Thyroid gland (tissue), 4 donors: ENCODE results near the gene ST3GAL4. TPM values are rescaled to one million over a fixed set of nuclear protein-coding genes. Genes with fewer than 3 reads are reported as not detected.
A peak's percentile ranks its signal among the peaks of the same experiment; 100 is the strongest.

Experiments used
- DNase-seq, 2 donors: peaks; one replicate each; pipeline ENCODE4 v3.0.0-alpha.2; 2019
- H3K27ac ChIP-seq, 3 donors: fragments of 200-600 bp; sonication (generic); 1 replicate in 2 of 3; 2 replicates in 1 of 3; pipeline ENCODE4 v1.5.1; 2016 to 2019; ENCODE audit warnings: mild to moderate bottlenecking in 1 of 3, moderate library complexity in 1 of 3
- H3K27me3 ChIP-seq: fragments of 200-600 bp; sonication (generic); one replicate; pipeline ENCODE4 v1.5.1; 2019
- H3K36me3 ChIP-seq, 2 donors: fragments of 200-600 bp; sonication (generic); one replicate each; pipeline ENCODE4 v1.5.1; 2016 to 2019
- H3K4me1 ChIP-seq, 2 donors: fragments of 200-600 bp; sonication (generic); one replicate each; pipeline ENCODE4 v1.5.1; 2017 to 2019
- H3K4me3 ChIP-seq, 3 donors: fragments of 200-600 bp; sonication (generic); replicated peaks in 1 of 3; 1 replicate in 2 of 3; 2 replicates in 1 of 3; pipeline ENCODE4 v1.5.1; 2016; ENCODE audit warnings: mild to moderate bottlenecking in 1 of 3
- H3K9me3 ChIP-seq: fragments of 200-600 bp; sonication (generic); one replicate; pipeline ENCODE4 v1.5.1; 2017
- POLR2A ChIP-seq, 2 donors: fragments of 450-650 bp; IDR thresholded peaks; one replicate each; pipeline ENCODE4 v1.6.1; 2017; ENCODE audit warnings: antibody characterized with exemption in 2 of 2, mild to moderate bottlenecking in 2 of 2, moderate library complexity in 1 of 2
- WGBS, 2 donors: methylation state at CpG; one replicate each; pipeline ENCODE4 v1.1.5; 2017; 5-methylcytosine and 5-hydroxymethylcytosine counted together
- intact Hi-C: fragments of 100-400 bp; cut with DNase I; formaldehyde crosslinking; loops from one replicate; pipeline ENCODE4 v1.15.1; 2023
- total RNA-seq, 4 donors: library from RNA; depleted of rRNA; stranded (reverse); fragments of >200 nt; gene quantifications; one replicate each; pipeline ENCODE4 v1.2.3, GENCODE V29; 2016
- TF ChIP-seq, protein P1 (sequence below), 6 experiments: fragments of 200-600 bp in 3 of 6; fragments of 450-650 bp in 3 of 6; sonication (generic) in 3 of 6; IDR thresholded peaks; one replicate each; pipeline ENCODE4 v1.5.1; 2016 to 2019; ENCODE audit warnings: antibody characterized with exemption in 6 of 6, mild to moderate bottlenecking in 2 of 6, inconsistent platforms in 1 of 6, moderate library complexity in 1 of 6

Gene ST3GAL4
- total RNA-seq, 4 donors from 2014 or later: 5.3 to 33.9 (median 26.4) TPM

GRCh38 chr11:126414615-126415014 is 59.1 kb downstream of the ST3GAL4 start:
- Histone ChIP-seq H3K4me1 (peaks cover 17 to 36% of the 10 kb centered on the region in 2 donors), H3K4me3 (no peak overlapping the region), H3K9me3 (no peaks in the 10 kb centered on the region), H3K36me3 (no peaks in the 10 kb centered on the region), H3K27me3 (no peaks in the 10 kb centered on the region), H3K27ac (peak overlapping the region; percentile 29 to 70 (median 54))
- peak; percentile 32 to 33 for DNase-seq
- WGBS, 2 donors: 29 to 38% methylated on average over 5 of the region's 5 CpGs
- no peak for TF ChIP-seq POLR2A (IDR thresholded peaks at IDR 0.05)
- TF ChIP-seq, protein P1, sequence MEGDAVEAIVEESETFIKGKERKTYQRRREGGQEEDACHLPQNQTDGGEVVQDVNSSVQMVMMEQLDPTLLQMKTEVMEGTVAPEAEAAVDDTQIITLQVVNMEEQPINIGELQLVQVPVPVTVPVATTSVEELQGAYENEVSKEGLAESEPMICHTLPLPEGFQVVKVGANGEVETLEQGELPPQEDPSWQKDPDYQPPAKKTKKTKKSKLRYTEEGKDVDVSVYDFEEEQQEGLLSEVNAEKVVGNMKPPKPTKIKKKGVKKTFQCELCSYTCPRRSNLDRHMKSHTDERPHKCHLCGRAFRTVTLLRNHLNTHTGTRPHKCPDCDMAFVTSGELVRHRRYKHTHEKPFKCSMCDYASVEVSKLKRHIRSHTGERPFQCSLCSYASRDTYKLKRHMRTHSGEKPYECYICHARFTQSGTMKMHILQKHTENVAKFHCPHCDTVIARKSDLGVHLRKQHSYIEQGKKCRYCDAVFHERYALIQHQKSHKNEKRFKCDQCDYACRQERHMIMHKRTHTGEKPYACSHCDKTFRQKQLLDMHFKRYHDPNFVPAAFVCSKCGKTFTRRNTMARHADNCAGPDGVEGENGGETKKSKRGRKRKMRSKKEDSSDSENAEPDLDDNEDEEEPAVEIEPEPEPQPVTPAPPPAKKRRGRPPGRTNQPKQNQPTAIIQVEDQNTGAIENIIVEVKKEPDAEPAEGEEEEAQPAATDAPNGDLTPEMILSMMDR (IDR thresholded peaks at IDR 0.05): no peak
- intact Hi-C loops: no loop called here

GRCh38 chr11:126415128-126415527 is 59.6 kb downstream of the ST3GAL4 start:
- no peaks in the 10 kb centered on the region for H3K36me3 ChIP-seq
- peaks cover 17 to 36% of the 10 kb centered on the region in 2 donors for H3K4me1 ChIP-seq
- H3K9me3 ChIP-seq: no peaks in the 10 kb centered on the region
- H3K27ac ChIP-seq: peak overlapping the region; percentile 29 to 70 (median 54)
- intact Hi-C loops: no loop called here
- peak; percentile 32 for DNase-seq
- no peak for TF ChIP-seq POLR2A (IDR thresholded peaks at IDR 0.05)
- TF ChIP-seq, protein P1 (IDR thresholded peaks at IDR 0.05): no peak
- H3K4me3 ChIP-seq: no peak overlapping the region
- H3K27me3 ChIP-seq: no peaks in the 10 kb centered on the region
- WGBS, 2 donors: 58 to 70% methylated on average over 7 of the region's 7 CpGs

- peaks cover 17 to 36% of the 10 kb centered on the region in 2 donors for H3K4me1 ChIP-seq
- no peaks in the 10 kb centered on the region for H3K9me3 ChIP-seq
- TF ChIP-seq POLR2A (IDR thresholded peaks at IDR 0.05): no peak
- TF ChIP-seq, protein P1 (IDR thresholded peaks at IDR 0.05): no peak
- intact Hi-C loops: no loop called here
- peak overlapping the region in 1 of 3 donors; percentile 35 for H3K4me3 ChIP-seq
- H3K27ac ChIP-seq: peak overlapping the region; percentile 54 to 70 (median 61)
- 80 to 81% methylated on average over 14 to 19 of the region's 19 CpGs for WGBS, 2 donors
- H3K27me3 ChIP-seq: no peaks in the 10 kb centered on the region
- no peak for DNase-seq
- no peaks in the 10 kb centered on the region for H3K36me3 ChIP-seq
These were observed 60.4 kb downstream of the ST3GAL4 start for GRCh38 chr11:126415669-126416420.

DNA sequence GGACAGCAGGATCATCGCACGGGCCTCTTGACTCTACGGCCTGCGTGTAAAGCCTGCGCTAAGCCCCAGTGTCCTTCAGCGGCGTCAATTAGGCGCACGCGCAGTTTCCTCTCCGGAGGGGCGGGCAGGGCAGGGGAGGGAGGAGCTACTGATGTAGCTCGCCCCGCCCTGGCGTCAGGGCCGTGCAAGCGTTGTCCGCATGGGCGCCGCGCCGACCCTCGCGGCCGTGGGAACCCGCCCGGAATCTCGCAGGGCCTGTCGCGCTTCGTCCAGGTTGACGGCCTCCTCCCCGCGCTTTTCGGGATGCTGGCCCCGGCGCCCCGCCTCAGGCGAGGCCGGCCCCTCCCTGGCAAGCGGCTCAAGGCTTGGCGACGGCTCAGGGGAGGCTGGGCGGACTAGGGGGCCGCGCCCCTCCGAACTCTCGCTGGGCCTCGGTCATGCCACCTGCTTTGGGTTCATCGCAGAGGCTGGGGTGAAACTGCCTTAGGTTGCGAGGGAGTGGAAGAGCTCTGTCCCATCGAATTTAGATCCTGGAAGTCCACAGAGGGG is 61.1 kb downstream of the ST3GAL4 start:
- WGBS, 2 donors: 13 to 57% methylated on average over 2 to 10 of the region's 52 CpGs
- intact Hi-C loops: no loop called here
- Histone ChIP-seq H3K27ac (peak overlapping the region; percentile 54 to 70 (median 61)), H3K36me3 (no peaks in the 10 kb centered on the region), H3K4me3 (peak overlapping the region in 1 of 3 donors; percentile 35), H3K4me1 (peaks cover 17 to 36% of the 10 kb centered on the region in 2 donors), H3K27me3 (no peaks in the 10 kb centered on the region), H3K9me3 (no peaks in the 10 kb centered on the region)
- TF ChIP-seq POLR2A (IDR thresholded peaks at IDR 0.05): peak in 1 of 2 donors; percentile 51
- TF ChIP-seq, protein P1 (IDR thresholded peaks at IDR 0.05): no peak
- peak; percentile 85 to 87 for DNase-seq
